ENCODE results near the gene CD48. TPM values are rescaled to one million over a fixed set of nuclear protein-coding genes. Genes with fewer than 3 reads are reported as not detected.

The CD48 gene
- 0.82 TPM for total RNA-seq

GRCh38 chr1:160711602-160712311, at the start of gene CD48:
CD48 (minus strand) TSS chr1:160711822; CDS start chr1:160711763, 59 bp downstream.
- DNase-seq (ENCODE audit: low spot score in 2 of 2) = no peak
- no peak for FAIRE-seq

GRCh38 chr1:160761046-160761445, 49.4 kb upstream of the CD48 start:
- DNase-seq (ENCODE audit: low spot score in 2 of 2) (no peak), FAIRE-seq (no peak)

- FAIRE-seq = no peak
- no peak for DNase-seq (ENCODE audit: low spot score in 2 of 2)
Observed at GRCh38 chr1:160759740-160760139, 48.1 kb upstream of the CD48 start.

GRCh38 chr1:160758521-160758920, 46.9 kb upstream of the CD48 start:
- DNase-seq (ENCODE audit: low spot score in 2 of 2) (no peak), FAIRE-seq (no peak)

- no peak for FAIRE-seq
Observed at GRCh38 chr1:160756849-160757201, 45.2 kb upstream of the CD48 start.

GRCh38 chr1:160755911-160756848, 44.6 kb upstream of the CD48 start:
- no peak for FAIRE-seq
- DNase-seq (ENCODE audit: low spot score in 2 of 2) = no peak

More at GRCh38 chr1:160756849-160757201, 45.2 kb upstream of the CD48 start:
- no peak for DNase-seq (ENCODE audit: low spot score in 2 of 2)

GRCh38 chr1:160755461-160755860, 43.8 kb upstream of the CD48 start:
- FAIRE-seq (no peak), DNase-seq (ENCODE audit: low spot score in 2 of 2) (no peak)

- no peak for FAIRE-seq
- no peak for DNase-seq (ENCODE audit: low spot score in 2 of 2)
Observed at GRCh38 chr1:160753594-160753993, 42.0 kb upstream of the CD48 start.

GRCh38 chr1:160752924-160753323, 41.3 kb upstream of the CD48 start:
- no peak for FAIRE-seq
- no peak for DNase-seq (ENCODE audit: low spot score in 2 of 2)

GRCh38 chr1:160752406-160752805, 40.8 kb upstream of the CD48 start:
- no peak for FAIRE-seq
- no peak for DNase-seq (ENCODE audit: low spot score in 2 of 2)

- no peak for FAIRE-seq
- no peak for DNase-seq (ENCODE audit: low spot score in 2 of 2)
Observed at GRCh38 chr1:160750608-160751007, 39.0 kb upstream of the CD48 start.

GRCh38 chr1:160748878-160749269, 37.3 kb upstream of the CD48 start:
- FAIRE-seq = no peak
- DNase-seq (ENCODE audit: low spot score in 2 of 2) = no peak

GRCh38 chr1:160748181-160748877, 36.7 kb upstream of the CD48 start:
- no peak for FAIRE-seq
- DNase-seq (ENCODE audit: low spot score in 2 of 2) = no peak

- no peak for DNase-seq (ENCODE audit: low spot score in 2 of 2)
- no peak for FAIRE-seq
Observed at GRCh38 chr1:160747717-160748116, 36.1 kb upstream of the CD48 start.

GRCh38 chr1:160746836-160747500, 35.3 kb upstream of the CD48 start:
- FAIRE-seq (no peak), DNase-seq (ENCODE audit: low spot score in 2 of 2) (no peak)

GRCh38 chr1:160745551-160745950, 33.9 kb upstream of the CD48 start:
- FAIRE-seq (no peak), DNase-seq (ENCODE audit: low spot score in 2 of 2) (no peak)

- DNase-seq (ENCODE audit: low spot score in 2 of 2) (no peak), FAIRE-seq (no peak)
Observed at GRCh38 chr1:160744852-160745520, 33.4 kb upstream of the CD48 start.

GRCh38 chr1:160744199-160744851, 32.7 kb upstream of the CD48 start:
- no peak for DNase-seq (ENCODE audit: low spot score in 2 of 2)
- no peak for FAIRE-seq

GRCh38 chr1:160743266-160743665, 31.6 kb upstream of the CD48 start:
- no peak for DNase-seq (ENCODE audit: low spot score in 2 of 2)
- FAIRE-seq = no peak
